Amniotic epithelial cell (primary cell): ENCODE data around the gene ZNF586.
"Not testable (repeated sequence)": the region's sequence is repeated elsewhere in the genome, so short reads cannot be mapped to it uniquely, and the experiment has no call there.

Source experiments
- DNase-seq: peaks from one replicate; pipeline ENCODE4 v3.0.0-alpha.2; 2010; ENCODE audit warnings: low read depth

Gene ZNF586

GRCh38 chr19:57769345-57770131 lies at the start of gene ZNF586:
TSS of gene ZNF586 (plus strand) at chr19:57769676. CDS start at chr19:57769843, 167 bp downstream.
- peak; percentile 94 for DNase-seq

GRCh38 chr19:57719901-57720519 lies 49.5 kb upstream of the ZNF586 start:
- no peak for DNase-seq

GRCh38 chr19:57720878-57721277 lies 48.6 kb upstream of the ZNF586 start:
- DNase-seq: peak; percentile 24

GRCh38 chr19:57738320-57738719 lies 31.2 kb upstream of the ZNF586 start:
- DNase-seq: peak; percentile 46

DNA sequence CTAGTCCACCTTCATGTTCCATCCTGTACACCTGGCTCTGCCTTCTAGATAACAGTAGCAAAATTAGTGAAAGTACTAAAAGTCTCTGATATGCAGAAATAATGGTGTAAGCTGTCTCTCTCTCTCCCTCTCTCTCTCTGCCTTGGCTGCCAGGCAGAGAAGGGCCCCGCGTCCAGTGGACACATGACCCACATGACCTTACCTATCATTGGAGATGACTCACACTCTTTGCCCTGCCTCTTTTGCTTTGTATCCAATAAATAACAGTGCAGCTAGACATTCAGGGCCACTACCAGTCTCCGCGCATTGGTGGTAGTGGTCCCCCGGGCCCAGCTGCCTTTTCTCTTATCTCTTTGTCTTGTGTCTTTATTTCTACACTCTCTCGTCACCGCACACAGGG lies 30.7 kb upstream of the ZNF586 start:
- DNase-seq: not testable (repeated sequence)

DNA sequence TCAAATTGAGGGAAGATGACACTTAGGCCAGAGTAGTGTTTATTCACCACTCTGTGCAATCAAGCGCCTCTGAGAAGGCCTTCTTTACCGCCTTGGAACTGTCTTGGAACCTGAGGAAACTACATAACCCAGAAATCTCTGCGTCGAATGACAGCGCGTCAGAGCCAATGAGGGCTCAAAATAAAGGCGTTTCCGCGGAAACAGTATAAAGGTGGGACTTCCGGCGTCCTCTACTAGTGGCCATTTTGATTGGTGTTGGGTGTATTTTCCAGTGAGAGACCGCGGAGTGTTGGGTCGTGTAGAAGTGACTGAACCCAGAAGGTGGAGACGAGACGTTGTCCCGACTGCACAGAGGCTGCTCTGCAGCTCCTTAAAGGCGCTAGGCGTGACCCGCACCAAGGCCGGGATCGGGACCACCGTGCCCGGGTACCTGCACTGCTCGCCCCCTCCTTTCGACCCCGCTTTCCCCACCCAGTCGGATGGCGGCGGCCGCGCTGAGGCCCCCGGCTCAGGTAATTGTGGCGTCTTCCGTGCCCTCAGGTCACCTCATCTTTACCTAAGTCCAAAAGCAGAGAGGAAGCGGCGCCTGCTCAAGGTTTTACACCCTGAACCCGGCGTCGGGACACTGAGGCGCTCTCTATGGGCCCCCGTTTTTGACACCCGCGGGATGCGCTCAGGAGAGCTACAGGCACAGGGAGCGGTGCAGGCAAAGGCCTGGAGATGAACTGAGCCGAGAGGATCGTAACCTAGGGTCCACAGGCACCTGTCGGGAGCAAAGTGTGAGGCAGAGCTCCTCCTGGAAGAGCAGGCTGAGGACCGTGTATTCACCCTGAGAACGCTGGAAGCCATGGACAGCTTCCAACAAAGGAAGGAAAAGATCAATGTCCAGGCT lies 22.6 kb upstream of the ZNF586 start, which contains the start of gene ZNF776:
Gene ZNF776, plus strand, starts transcription at position 236 of the 892 bp plus-strand sequence. Its CDS starts 244 bp downstream, at position 480.
- DNase-seq: peak; percentile 91

GRCh38 chr19:57747472-57747807 lies 22.0 kb upstream of the ZNF586 start:
- DNase-seq: no peak

DNA sequence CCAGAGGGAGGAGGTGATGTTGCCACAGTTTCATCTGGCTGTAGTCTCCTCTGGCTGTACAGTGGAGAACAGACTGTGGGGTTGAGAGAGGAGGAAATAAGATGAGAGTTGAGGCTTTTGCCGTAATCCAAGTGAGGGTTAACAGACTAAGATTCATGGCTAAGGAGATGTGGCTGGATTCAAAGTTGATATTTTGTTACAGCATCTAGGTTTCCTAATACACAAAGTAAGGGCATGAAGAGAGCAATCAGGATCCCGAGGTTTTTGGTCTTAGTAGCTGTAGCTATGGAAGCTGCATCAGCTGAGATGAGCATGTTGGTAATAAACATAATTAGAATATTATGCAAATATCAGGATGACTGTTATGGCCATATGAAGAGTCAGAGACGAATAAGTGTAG lies 21.4 kb upstream of the ZNF586 start:
- DNase-seq: no peak

DNA sequence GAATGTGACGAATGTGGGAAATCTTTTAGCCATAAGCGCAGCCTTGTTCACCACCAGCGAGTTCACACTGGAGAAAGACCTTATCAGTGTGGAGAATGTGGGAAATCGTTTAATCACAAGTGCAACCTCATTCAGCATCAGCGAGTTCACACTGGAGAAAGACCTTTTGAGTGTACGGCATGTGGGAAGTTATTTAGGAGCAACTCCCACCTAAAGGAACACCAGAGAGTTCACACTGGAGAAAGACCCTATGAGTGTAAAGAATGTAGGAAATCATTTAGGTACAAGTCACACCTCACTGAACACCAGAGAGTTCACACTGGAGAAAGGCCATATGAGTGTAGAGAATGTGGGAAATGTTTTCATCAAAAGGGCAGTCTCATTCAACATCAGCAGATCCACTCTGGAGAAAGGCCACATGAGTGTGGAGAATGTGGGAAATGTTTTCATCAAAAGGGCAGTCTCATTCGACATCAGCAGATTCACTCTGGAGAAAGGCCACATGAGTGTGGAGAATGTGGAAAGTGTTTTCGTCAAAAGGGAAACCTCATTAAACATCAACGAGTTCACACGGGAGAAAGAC lies 15.3 kb upstream of the ZNF586 start:
- DNase-seq: peak; percentile 27

DNA sequence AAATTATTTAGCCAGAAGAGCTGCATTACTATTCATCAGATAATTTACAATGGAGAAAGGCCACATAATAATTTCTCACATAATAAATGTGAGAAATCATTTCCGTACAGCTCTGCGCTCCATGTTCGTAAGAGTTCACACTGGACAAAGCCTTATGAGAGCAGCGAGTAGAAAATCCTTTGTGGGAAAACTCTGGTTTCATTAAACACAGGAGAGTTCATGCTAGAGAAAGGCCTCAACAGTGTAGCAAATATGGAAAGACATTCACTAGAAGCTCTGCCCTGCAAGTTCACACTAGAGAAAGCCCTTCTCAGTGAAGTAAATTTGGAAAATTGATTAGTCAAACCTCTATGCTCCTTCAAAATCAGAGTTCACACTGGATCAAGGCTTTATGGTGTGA lies 14.4 kb upstream of the ZNF586 start:
- no peak for DNase-seq

DNA sequence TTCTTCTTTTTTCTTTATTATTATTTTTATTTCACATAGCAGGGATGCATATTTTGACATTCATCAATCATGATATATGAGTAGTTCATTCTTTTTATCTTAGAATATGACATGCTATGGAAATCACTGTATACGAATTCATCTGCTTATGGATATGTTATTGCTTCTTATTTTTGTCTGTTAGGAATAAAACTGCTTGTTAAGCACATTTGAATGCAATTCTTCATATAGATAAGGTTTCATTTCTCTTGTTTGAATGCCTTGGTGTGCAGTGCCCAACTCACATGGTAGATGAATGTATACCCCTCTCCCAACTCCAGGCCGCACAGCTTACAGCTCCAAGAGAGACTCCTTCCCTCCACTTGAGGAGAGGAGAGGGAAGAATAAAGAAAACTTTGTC lies 11.5 kb upstream of the ZNF586 start:
- no peak for DNase-seq

DNA sequence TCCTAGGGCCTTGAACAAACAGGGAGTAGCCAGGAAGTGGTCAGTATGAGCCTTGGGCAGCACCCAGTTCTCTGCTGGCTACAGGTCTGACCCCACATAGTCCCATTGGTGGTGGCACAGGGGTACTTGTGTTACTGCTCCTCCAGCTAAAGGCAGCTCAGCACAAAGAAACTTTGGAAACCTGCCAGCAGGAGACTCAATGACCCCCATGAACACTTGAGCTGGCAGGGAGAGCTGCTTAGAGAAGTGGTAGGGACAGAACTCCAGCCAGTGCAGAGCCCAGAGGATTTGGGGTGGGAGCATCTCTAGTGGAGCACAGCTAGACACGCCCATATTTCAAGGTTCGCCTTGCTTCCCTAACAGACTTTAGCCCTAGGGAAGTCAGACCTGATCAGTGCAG lies 10.4 kb upstream of the ZNF586 start:
- DNase-seq: no peak

GRCh38 chr19:57771417-57771816 lies 1.9 kb downstream of the ZNF586 start:
- no peak for DNase-seq

DNA sequence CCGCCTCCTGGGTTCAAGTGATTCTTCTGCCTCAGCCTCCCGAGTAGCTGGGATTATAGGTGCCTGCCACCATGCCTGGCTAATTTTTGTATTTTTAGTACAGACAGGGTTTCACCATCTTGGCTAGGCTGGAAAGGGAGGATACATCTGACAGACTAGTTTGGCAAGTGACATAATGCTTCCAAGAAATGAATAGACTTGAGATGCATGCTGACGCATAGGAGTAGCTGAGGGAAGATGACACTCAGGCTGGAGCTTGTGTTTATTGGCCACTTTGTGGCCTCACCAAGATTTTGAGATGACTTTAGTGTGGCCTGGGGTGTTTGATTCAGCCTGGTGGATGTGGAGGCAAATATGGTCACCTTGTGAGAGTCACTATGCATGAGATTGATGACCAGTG lies 4.0 kb downstream of the ZNF586 start:
- DNase-seq: no peak

DNA sequence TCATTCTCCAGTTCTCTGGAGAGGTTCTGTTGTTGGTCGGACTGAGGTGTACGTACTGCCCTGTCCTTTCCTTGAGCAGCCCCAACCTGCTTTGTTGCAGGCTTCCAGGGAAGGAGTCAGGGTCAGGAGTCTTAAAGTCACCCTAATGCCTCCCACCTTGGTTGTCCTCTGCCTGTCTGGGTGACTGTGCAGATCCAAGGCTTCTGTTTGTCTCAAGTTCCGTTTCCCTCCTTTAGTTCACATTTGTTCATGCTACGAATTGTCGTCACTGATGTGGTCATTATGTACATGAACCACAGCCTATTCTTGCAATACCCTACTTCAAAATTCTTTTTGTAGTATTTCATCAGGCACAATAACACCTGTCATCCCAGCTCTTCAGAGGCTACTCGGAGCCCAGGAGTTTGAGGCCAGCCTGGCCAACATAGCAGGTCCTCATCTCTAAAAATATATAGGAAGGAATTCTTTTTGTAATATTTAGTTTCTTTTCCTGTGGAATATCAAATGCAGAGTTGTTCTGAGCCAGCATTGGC lies 7.4 kb downstream of the ZNF586 start:
- DNase-seq: no peak

- DNase-seq: no peak
Measured at GRCh38 chr19:57778336-57778735, 8.9 kb downstream of the ZNF586 start.

DNA sequence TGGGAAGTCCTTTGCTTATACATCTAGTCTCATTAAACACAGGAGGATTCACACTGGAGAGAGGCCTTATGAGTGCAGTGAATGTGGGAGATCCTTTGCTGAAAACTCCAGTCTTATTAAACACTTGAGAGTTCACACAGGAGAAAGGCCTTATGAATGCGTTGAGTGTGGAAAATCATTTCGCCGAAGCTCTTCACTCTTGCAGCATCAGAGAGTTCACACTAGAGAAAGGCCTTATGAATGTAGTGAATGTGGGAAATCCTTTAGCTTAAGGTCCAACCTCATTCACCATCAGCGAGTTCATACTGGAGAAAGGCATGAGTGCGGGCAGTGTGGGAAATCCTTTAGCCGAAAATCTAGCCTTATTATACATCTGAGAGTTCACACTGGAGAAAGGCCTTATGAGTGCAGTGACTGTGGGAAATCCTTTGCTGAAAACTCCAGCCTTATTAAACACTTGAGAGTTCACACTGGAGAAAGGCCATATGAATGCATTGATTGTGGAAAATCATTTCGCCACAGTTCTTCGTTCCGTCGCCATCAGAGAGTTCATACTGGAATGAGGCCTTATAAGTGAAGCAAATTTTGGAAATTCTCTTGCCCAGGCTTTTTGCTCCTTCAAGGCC lies 9.9 kb downstream of the ZNF586 start:
- DNase-seq: no peak

DNA sequence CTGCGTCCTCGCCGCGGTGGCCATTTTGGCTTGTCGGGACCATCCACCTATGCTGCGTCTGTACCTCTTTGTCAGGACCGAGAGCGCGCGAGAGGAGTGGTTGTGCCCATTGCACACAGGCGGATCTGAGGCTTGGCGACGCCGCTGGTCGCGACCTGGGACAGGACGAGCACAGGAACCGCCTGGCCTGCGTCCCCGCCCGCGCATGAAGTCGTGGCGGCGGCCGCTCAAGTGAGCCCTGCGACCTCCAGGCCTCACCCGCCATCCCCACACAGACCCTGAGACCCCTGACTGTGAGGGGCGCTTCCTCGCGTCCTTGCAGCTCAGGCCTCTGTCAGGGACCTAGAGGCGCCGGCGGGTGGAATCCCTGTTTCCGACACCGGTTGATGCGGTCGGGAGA lies 16.8 kb downstream of the ZNF586 start:
- DNase-seq: no peak

DNA sequence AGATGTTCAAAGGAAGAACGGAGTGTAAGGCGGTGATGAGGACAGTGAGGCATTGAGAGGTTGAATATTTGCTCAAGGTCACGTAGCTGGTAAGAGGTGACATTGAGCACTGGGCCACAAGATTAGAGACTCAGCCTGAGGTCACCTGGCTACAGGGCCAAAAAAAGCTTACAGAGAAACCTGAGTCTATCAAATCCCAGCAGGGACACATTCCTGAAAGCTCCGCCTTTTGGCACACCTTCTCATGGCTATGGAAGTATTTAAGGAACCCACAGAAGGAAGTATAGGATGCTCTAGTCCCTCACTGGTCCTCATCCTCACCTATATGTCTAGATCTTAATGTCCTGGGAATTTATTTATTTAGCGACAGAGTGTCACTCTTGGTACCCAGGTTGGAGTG lies 17.4 kb downstream of the ZNF586 start:
- DNase-seq: no peak

DNA sequence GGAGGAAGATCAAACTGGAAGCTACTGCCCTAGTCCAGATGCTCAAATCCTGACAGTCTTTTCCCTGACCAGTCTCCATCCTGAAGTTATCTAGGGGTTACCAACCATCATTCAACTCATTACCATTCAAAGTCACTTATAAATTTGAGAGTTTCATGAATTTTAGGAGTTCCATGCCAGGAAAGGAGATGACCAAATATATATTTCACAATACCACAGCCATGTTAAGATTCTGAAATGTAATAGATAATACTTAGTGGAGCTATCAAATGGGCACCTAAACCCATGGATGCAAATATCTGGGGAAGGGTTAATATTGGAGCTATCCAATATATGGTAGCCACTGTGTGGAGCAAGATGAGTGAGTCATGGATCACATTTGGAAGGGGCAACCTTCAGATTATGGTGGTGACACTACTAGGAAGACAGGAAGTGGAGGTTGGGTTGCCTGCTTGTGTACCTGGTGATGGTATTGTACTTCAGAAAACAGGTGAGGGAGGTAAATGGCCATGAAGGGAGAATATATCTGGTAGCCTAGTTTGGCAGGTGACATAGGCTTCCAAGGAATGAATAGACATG lies 18.7 kb downstream of the ZNF586 start:
- DNase-seq: no peak

GRCh38 chr19:57789288-57789687 lies 19.8 kb downstream of the ZNF586 start:
- no peak for DNase-seq
